T-helper 2 cell treated with Interferon-gamma antibody and Interleukin-4, amounts not matched to agents 5 μg/mL and 100 μg/mL, for 36 hours (primary cell): ENCODE data around the gene SLC44A5.
A peak's percentile ranks its signal among the peaks of the same experiment; 100 is the strongest.
"Not testable (repeated sequence)": the region's sequence is repeated elsewhere in the genome, so short reads cannot be mapped to it uniquely, and the experiment has no call there.

Experiments
- DNase-seq: peaks from one replicate; pipeline ENCODE4 v3.0.0; 2021; ENCODE audit warnings: low spot score
- H3K27ac Mint-ChIP-seq: one replicate; pipeline ENCODE4 v1.8.0; 2021; ENCODE audit warnings: mild to moderate bottlenecking, mixed read lengths
- H3K27me3 Mint-ChIP-seq: one replicate; pipeline ENCODE4 v1.8.0; 2021; ENCODE audit warnings: low read depth, mixed read lengths
- H3K36me3 Mint-ChIP-seq: one replicate; pipeline ENCODE4 v1.8.0; 2021; ENCODE audit warnings: low read depth, mixed read lengths
- H3K4me1 Mint-ChIP-seq: one replicate; pipeline ENCODE4 v1.8.0; 2021; ENCODE audit warnings: low read depth, mixed read lengths
- H3K4me3 Mint-ChIP-seq: one replicate; pipeline ENCODE4 v1.8.0; 2022; ENCODE audit warnings: mild to moderate bottlenecking, moderate library complexity, mixed read lengths
- H3K9me3 Mint-ChIP-seq: one replicate; pipeline ENCODE4 v1.8.0; 2021; ENCODE audit warnings: mixed read lengths

Gene SLC44A5

GRCh38 chr1:75611014-75611413 lies at the start of gene SLC44A5:
TSS of gene SLC44A5 (minus strand) at chr1:75611114. CDS start at chr1:75541447, 69,667 bp downstream.
- no peak for DNase-seq
- Mint-ChIP-seq H3K4me1 (peaks cover 3% of the 10 kb centered on the region), H3K27me3 (peaks cover 43% of the 10 kb centered on the region), H3K9me3 (no peaks in the 10 kb centered on the region), H3K36me3 (no peaks in the 10 kb centered on the region), H3K4me3 (no peak within 1 kb of the TSS), H3K27ac (no peak within 1 kb of the TSS)

GRCh38 chr1:75655931-75656330 lies 45.0 kb upstream of the SLC44A5 start:
- Mint-ChIP-seq H3K27me3 (no peaks in the 10 kb centered on the region), H3K27ac (no peak overlapping the region), H3K9me3 (peaks cover 5% of the 10 kb centered on the region), H3K4me3 (no peak overlapping the region), H3K36me3 (no peaks in the 10 kb centered on the region), H3K4me1 (no peaks in the 10 kb centered on the region)
- DNase-seq, result no peak

- not testable (repeated sequence) for H3K36me3 Mint-ChIP-seq, H3K9me3 Mint-ChIP-seq, H3K27ac Mint-ChIP-seq, DNase-seq, H3K27me3 Mint-ChIP-seq, H3K4me1 Mint-ChIP-seq, H3K4me3 Mint-ChIP-seq
These were observed 36.3 kb upstream of the SLC44A5 start for GRCh38 chr1:75647183-75647582.

GRCh38 chr1:75645153-75645552 lies 34.2 kb upstream of the SLC44A5 start:
- not testable (repeated sequence) for H3K4me1 Mint-ChIP-seq, H3K9me3 Mint-ChIP-seq, DNase-seq, H3K27ac Mint-ChIP-seq, H3K36me3 Mint-ChIP-seq, H3K27me3 Mint-ChIP-seq, H3K4me3 Mint-ChIP-seq

GRCh38 chr1:75643460-75643859 lies 32.5 kb upstream of the SLC44A5 start:
- no peak overlapping the region for H3K4me3 Mint-ChIP-seq
- no peak for DNase-seq
- no peaks in the 10 kb centered on the region for H3K27me3 Mint-ChIP-seq
- H3K9me3 Mint-ChIP-seq, result no peaks in the 10 kb centered on the region
- no peaks in the 10 kb centered on the region for H3K4me1 Mint-ChIP-seq
- no peak overlapping the region for H3K27ac Mint-ChIP-seq
- H3K36me3 Mint-ChIP-seq, result no peaks in the 10 kb centered on the region

GRCh38 chr1:75641325-75641724 lies 30.4 kb upstream of the SLC44A5 start:
- Mint-ChIP-seq H3K27ac (no peak overlapping the region), H3K9me3 (no peaks in the 10 kb centered on the region), H3K4me1 (no peaks in the 10 kb centered on the region), H3K27me3 (no peaks in the 10 kb centered on the region), H3K36me3 (no peaks in the 10 kb centered on the region), H3K4me3 (no peak overlapping the region)
- DNase-seq, result no peak

- Mint-ChIP-seq H3K4me1 (no peaks in the 10 kb centered on the region), H3K27me3 (no peaks in the 10 kb centered on the region), H3K9me3 (no peaks in the 10 kb centered on the region), H3K4me3 (no peak overlapping the region), H3K27ac (no peak overlapping the region), H3K36me3 (no peaks in the 10 kb centered on the region)
- DNase-seq, result no peak
These were observed 29.2 kb upstream of the SLC44A5 start for GRCh38 chr1:75640137-75640536.

GRCh38 chr1:75632350-75632949 lies 21.5 kb upstream of the SLC44A5 start:
- Mint-ChIP-seq H3K9me3 (no peaks in the 10 kb centered on the region), H3K4me1 (no peaks in the 10 kb centered on the region), H3K4me3 (no peak overlapping the region), H3K27ac (no peak overlapping the region), H3K27me3 (peaks cover 2% of the 10 kb centered on the region), H3K36me3 (no peaks in the 10 kb centered on the region)
- no peak for DNase-seq

GRCh38 chr1:75630998-75631397 lies 20.1 kb upstream of the SLC44A5 start:
- no peak overlapping the region for H3K4me3 Mint-ChIP-seq
- H3K27ac Mint-ChIP-seq, result no peak overlapping the region
- no peaks in the 10 kb centered on the region for H3K4me1 Mint-ChIP-seq
- H3K27me3 Mint-ChIP-seq, result peaks cover 2% of the 10 kb centered on the region
- no peaks in the 10 kb centered on the region for H3K36me3 Mint-ChIP-seq
- H3K9me3 Mint-ChIP-seq, result no peaks in the 10 kb centered on the region
- no peak for DNase-seq

- no peak for DNase-seq
These were observed 19.2 kb upstream of the SLC44A5 start for GRCh38 chr1:75630004-75630594.

GRCh38 chr1:75625795-75626194 lies 14.9 kb upstream of the SLC44A5 start:
- H3K9me3 Mint-ChIP-seq, result no peaks in the 10 kb centered on the region
- no peak overlapping the region for H3K4me3 Mint-ChIP-seq
- no peak overlapping the region for H3K27ac Mint-ChIP-seq
- no peaks in the 10 kb centered on the region for H3K36me3 Mint-ChIP-seq
- H3K4me1 Mint-ChIP-seq, result no peaks in the 10 kb centered on the region
- peaks cover 3% of the 10 kb centered on the region for H3K27me3 Mint-ChIP-seq
- DNase-seq, result no peak

More at GRCh38 chr1:75630004-75630594, 19.2 kb upstream of the SLC44A5 start:
- Mint-ChIP-seq H3K36me3 (no peaks in the 10 kb centered on the region), H3K4me3 (no peak overlapping the region), H3K27me3 (peaks cover 2% of the 10 kb centered on the region), H3K4me1 (no peaks in the 10 kb centered on the region), H3K27ac (no peak overlapping the region), H3K9me3 (no peaks in the 10 kb centered on the region)

GRCh38 chr1:75618382-75618781 lies 7.5 kb upstream of the SLC44A5 start:
- no peaks in the 10 kb centered on the region for H3K9me3 Mint-ChIP-seq
- no peak overlapping the region for H3K27ac Mint-ChIP-seq
- peaks cover 7% of the 10 kb centered on the region for H3K4me1 Mint-ChIP-seq
- peaks cover 59% of the 10 kb centered on the region for H3K27me3 Mint-ChIP-seq
- DNase-seq, result no peak
- no peak overlapping the region for H3K4me3 Mint-ChIP-seq
- peaks cover 1% of the 10 kb centered on the region for H3K36me3 Mint-ChIP-seq

GRCh38 chr1:75616436-75617433 lies 5.8 kb upstream of the SLC44A5 start:
- DNase-seq, result no peak
- no peaks in the 10 kb centered on the region for H3K9me3 Mint-ChIP-seq
- H3K4me1 Mint-ChIP-seq, result peaks cover 7% of the 10 kb centered on the region
- H3K27me3 Mint-ChIP-seq, result peaks cover 75% of the 10 kb centered on the region
- H3K36me3 Mint-ChIP-seq, result peaks cover 1% of the 10 kb centered on the region
- peak overlapping the region; percentile 13 for H3K4me3 Mint-ChIP-seq
- no peak overlapping the region for H3K27ac Mint-ChIP-seq
